HCT116 (cell line): Measurements from ENCODE around the gene FAM180A.

Experiments
- CEBPB ChIP-seq: IDR thresholded peaks from 2 replicates; pipeline ENCODE4 v1.6.1; 2012; ENCODE audit warnings: low read depth
- CTCF ChIP-seq, 3 experiments: fragments of 200-600 bp in 1 of 3; sonication (generic) in 1 of 3; IDR thresholded peaks in 2 of 3; conservative IDR thresholded peaks in 1 of 3; 2 replicates each; pipeline ENCODE4 v1.5.1; 2012 to 2017; ENCODE audit warnings: low read depth in 2 of 3, low read length in 2 of 3, antibody characterized with exemption in 1 of 3, borderline replicate concordance in 1 of 3, control low read depth in 1 of 3, mild to moderate bottlenecking in 1 of 3, mixed read lengths in 1 of 3, mixed run types in 1 of 3, moderate library complexity in 1 of 3; ENCODE audit not compliant: insufficient read depth in 1 of 3
- EZH2 ChIP-seq: fragments of 200-600 bp; sonication (generic); IDR thresholded peaks from 2 replicates; pipeline ENCODE4 v1.6.1; 2017; ENCODE audit warnings: antibody characterized with exemption, mixed run types
- EZH2phosphoT487 ChIP-seq: fragments of 200-600 bp; IDR thresholded peaks from 2 replicates; pipeline ENCODE4 v1.6.1; 2018; ENCODE audit warnings: antibody characterized with exemption, borderline replicate concordance
- FOSL1 ChIP-seq: IDR thresholded peaks from 2 replicates; pipeline ENCODE4 v1.6.1; 2012; ENCODE audit warnings: low read depth
- POLR2A ChIP-seq: IDR thresholded peaks from 2 replicates; pipeline ENCODE4 v1.7.0; 2011; ENCODE audit warnings: borderline replicate concordance; ENCODE audit not compliant: insufficient read depth, insufficient read length; ENCODE audit errors: extremely low read depth
- POLR2AphosphoS5 ChIP-seq: IDR thresholded peaks from 2 replicates; pipeline ENCODE4 v1.6.1; 2011; ENCODE audit warnings: mild to moderate bottlenecking, low read depth, low read length, moderate library complexity
- SIN3A ChIP-seq: IDR thresholded peaks from 2 replicates; pipeline ENCODE4 v1.6.1; 2012; ENCODE audit warnings: low read depth
- SP1 ChIP-seq: IDR thresholded peaks from 2 replicates; pipeline ENCODE4 v1.6.1; 2012; ENCODE audit warnings: low read depth
- ZFX ChIP-seq: fragments of 450-650 bp; IDR thresholded peaks from 2 replicates; pipeline ENCODE4 v1.6.1; 2017

GRCh38 chr7:135706858-135707569 is 41.6 kb downstream of the FAM180A start:
- TF ChIP-seq POLR2A (no peak), FOSL1 (no peak), ZFX (no peak), CTCF (IDR thresholded peaks at IDR 0.05 in 2 of 3, conservative IDR thresholded peaks at IDR 0.05 in 1 of 3; ENCODE audit: borderline replicate concordance in 1 of 3, insufficient read depth in 1 of 3, low read depth in 2 of 3, low read length in 2 of 3) (no peak), EZH2 (no peak), CEBPB (no peak), EZH2phosphoT487 (no peak), SP1 (no peak), SIN3A (no peak), POLR2AphosphoS5 (no peak)
